ENCODE measurements around the gene PGM5.
"Not testable (repeated sequence)": the region's sequence is repeated elsewhere in the genome, so short reads cannot be mapped to it uniquely, and the experiment has no call there.

- TF ChIP-seq CTCF, POLR2A (IDR thresholded peaks at IDR 0.05): not testable (repeated sequence)
Measured at GRCh38 chr9:68332122-68332521, 24.3 kb upstream of the PGM5 start.

Data from uterus (tissue), 2 donors.